Sigmoid colon (tissue), 4 donors: ENCODE data around the gene FLNB.

Source experiments
- CTCF ChIP-seq, 4 experiments: fragments of 450-650 bp in 3 of 4; fragments of 200-600 bp in 1 of 4; IDR thresholded peaks; one replicate each; pipeline ENCODE4 v1.5.1; 2016 to 2019; ENCODE audit warnings: antibody characterized with exemption in 4 of 4, mild to moderate bottlenecking in 3 of 4, moderate library complexity in 2 of 4
- EP300 ChIP-seq, 4 donors: sonication (generic); formaldehyde crosslinking; IDR thresholded peaks; one replicate each; pipeline ENCODE4 v1.6.1; 2017; ENCODE audit warnings: antibody characterized with exemption in 4 of 4
- POLR2A ChIP-seq, 2 donors: fragments of 450-650 bp; IDR thresholded peaks; one replicate each; pipeline ENCODE4 v1.6.1; 2016; ENCODE audit warnings: antibody characterized with exemption in 2 of 2, mild to moderate bottlenecking in 2 of 2, moderate library complexity in 2 of 2
- POLR2AphosphoS5 ChIP-seq, 4 donors: sonication (generic); formaldehyde crosslinking; IDR thresholded peaks; one replicate each; pipeline ENCODE4 v1.6.1; 2017; ENCODE audit warnings: antibody characterized with exemption in 4 of 4

DNA sequence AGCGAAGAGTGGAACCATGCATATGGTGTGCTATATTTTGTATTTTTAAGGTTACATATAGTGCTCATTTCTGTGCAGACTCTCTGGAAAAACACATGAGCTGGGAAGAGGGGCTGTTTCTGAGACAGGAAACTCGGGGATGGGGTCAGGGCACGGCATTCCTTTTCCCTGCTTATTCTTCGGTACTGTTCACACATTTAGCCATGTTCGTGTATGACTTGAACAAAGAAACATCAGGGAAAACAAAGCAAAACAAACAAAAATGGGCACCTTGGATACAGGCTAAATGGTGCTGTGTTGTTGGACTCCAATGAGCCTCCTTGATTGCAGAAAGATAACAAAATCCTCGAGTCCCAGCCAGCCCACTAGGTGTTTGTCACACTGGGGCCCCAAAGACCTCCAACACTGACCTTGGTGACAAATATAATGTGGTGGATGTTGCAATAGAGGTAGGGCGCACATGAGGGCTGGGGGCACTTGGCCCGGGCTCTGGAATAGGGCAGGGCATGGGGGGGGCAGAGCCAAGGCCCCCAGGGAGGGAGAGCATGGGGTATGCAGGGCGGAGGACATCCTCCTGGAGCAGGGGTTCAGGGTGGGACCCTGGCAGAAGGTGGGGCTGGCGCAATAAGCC is 183.3 kb downstream of the FLNB start:
- TF ChIP-seq CTCF (IDR thresholded peaks at IDR 0.05) (no peak), POLR2AphosphoS5 (IDR thresholded peaks at IDR 0.05) (no peak), POLR2A (IDR thresholded peaks at IDR 0.05) (no peak), EP300 (IDR thresholded peaks at IDR 0.05) (no peak)
